Astrocyte (in vitro differentiated cells and primary cell): ENCODE measurements around the gene ARHGEF35. TPM values are rescaled to one million over a fixed set of nuclear protein-coding genes. Genes with fewer than 3 reads are reported as not detected.
"Not testable (repeated sequence)": the region's sequence is repeated elsewhere in the genome, so short reads cannot be mapped to it uniquely, and the experiment has no call there.

ENCODE experiments used
- DNase-seq: peaks from one replicate; pipeline ENCODE4 v3.0.0-alpha.2; 2010; ENCODE audit warnings: low read depth
- FAIRE-seq: peaks from 2 replicates; lab custom pipeline; 2011; peaks lifted over from hg19 to GRCh38; lab: Jason Lieb, UNC
- H2AFZ ChIP-seq: 2 replicates; pipeline ENCODE4 v1.6.0; 2012; ENCODE audit warnings: low read depth, low read length, inconsistent platforms
- H3K27ac ChIP-seq: 2 replicates; pipeline ENCODE4 v1.5.1; 2011; ENCODE audit warnings: low read depth, low read length, inconsistent platforms
- H3K27me3 ChIP-seq: 2 replicates; pipeline ENCODE4 v1.6.0; 2011; ENCODE audit warnings: low read length, inconsistent platforms; ENCODE audit not compliant: insufficient read depth
- H3K36me3 ChIP-seq: 2 replicates; pipeline ENCODE4 v1.5.1; 2011; ENCODE audit warnings: low read length, inconsistent platforms; ENCODE audit not compliant: insufficient read depth
- H3K4me1 ChIP-seq: 2 replicates; pipeline ENCODE4 v1.5.1; 2011; ENCODE audit warnings: low read length, inconsistent platforms; ENCODE audit not compliant: insufficient read depth
- H3K4me2 ChIP-seq: 2 replicates; pipeline ENCODE4 v1.6.0; 2012; ENCODE audit warnings: low read length, inconsistent platforms
- H3K4me3 ChIP-seq: 2 replicates; pipeline ENCODE4 v1.5.1; 2011; ENCODE audit warnings: low read depth, mild to moderate bottlenecking, low read length, inconsistent platforms; ENCODE audit not compliant: insufficient read depth
- H3K79me2 ChIP-seq: 2 replicates; pipeline ENCODE4 v1.6.0; 2012; ENCODE audit warnings: mild to moderate bottlenecking, low read length, inconsistent platforms; ENCODE audit not compliant: insufficient read depth
- H3K9ac ChIP-seq: 2 replicates; pipeline ENCODE4 v1.6.0; 2012; ENCODE audit warnings: mild to moderate bottlenecking, low read length, inconsistent platforms
- H3K9me3 ChIP-seq: 2 replicates; pipeline ENCODE4 v1.5.1; 2012; ENCODE audit warnings: low read depth, mild to moderate bottlenecking, low read length, inconsistent platforms; ENCODE audit not compliant: insufficient read depth
- H4K20me1 ChIP-seq: 2 replicates; pipeline ENCODE4 v1.6.0; 2012; ENCODE audit warnings: low read length, inconsistent platforms; ENCODE audit not compliant: insufficient read depth
- H3K27ac Mint-ChIP-seq: one replicate; pipeline ENCODE4 v1.8.0; 2021; ENCODE audit warnings: mild to moderate bottlenecking, mixed read lengths; ENCODE audit not compliant: unreplicated experiment
- H3K27me3 Mint-ChIP-seq: one replicate; pipeline ENCODE4 v1.8.0; 2021; ENCODE audit warnings: low read depth, mixed read lengths; ENCODE audit not compliant: unreplicated experiment
- H3K36me3 Mint-ChIP-seq: one replicate; pipeline ENCODE4 v1.8.0; 2021; ENCODE audit warnings: low read depth, mixed read lengths; ENCODE audit not compliant: unreplicated experiment
- H3K4me1 Mint-ChIP-seq: one replicate; pipeline ENCODE4 v1.8.0; 2021; ENCODE audit warnings: low read depth, mixed read lengths; ENCODE audit not compliant: unreplicated experiment
- H3K4me3 Mint-ChIP-seq: one replicate; pipeline ENCODE4 v1.8.0; 2021; ENCODE audit warnings: mild to moderate bottlenecking, moderate library complexity, mixed read lengths; ENCODE audit not compliant: unreplicated experiment
- H3K9me3 Mint-ChIP-seq: one replicate; pipeline ENCODE4 v1.8.0; 2021; ENCODE audit warnings: mild to moderate bottlenecking, mixed read lengths; ENCODE audit not compliant: unreplicated experiment
- total RNA-seq: library from RNA; stranded (reverse); gene quantifications from 2 replicates; pipeline ENCODE4 v1.2.1, GENCODE V29; 2021

Gene ARHGEF35
- total RNA-seq, 1 donor from 2014 or later: 5.0 TPM

- H3K27ac Mint-ChIP-seq, H2AFZ ChIP-seq, H3K27me3 ChIP-seq, H3K4me3 ChIP-seq, H3K9me3 Mint-ChIP-seq, H3K79me2 ChIP-seq, H4K20me1 ChIP-seq, H3K4me2 ChIP-seq, H3K27ac ChIP-seq, H3K36me3 ChIP-seq, DNase-seq, H3K4me3 Mint-ChIP-seq, H3K27me3 Mint-ChIP-seq, H3K4me1 ChIP-seq, H3K9me3 ChIP-seq, H3K4me1 Mint-ChIP-seq, H3K36me3 Mint-ChIP-seq, H3K9ac ChIP-seq, FAIRE-seq: not testable (repeated sequence)
Observed at GRCh38 chr7:144217200-144217599, 21.6 kb upstream of the ARHGEF35 start.

DNA sequence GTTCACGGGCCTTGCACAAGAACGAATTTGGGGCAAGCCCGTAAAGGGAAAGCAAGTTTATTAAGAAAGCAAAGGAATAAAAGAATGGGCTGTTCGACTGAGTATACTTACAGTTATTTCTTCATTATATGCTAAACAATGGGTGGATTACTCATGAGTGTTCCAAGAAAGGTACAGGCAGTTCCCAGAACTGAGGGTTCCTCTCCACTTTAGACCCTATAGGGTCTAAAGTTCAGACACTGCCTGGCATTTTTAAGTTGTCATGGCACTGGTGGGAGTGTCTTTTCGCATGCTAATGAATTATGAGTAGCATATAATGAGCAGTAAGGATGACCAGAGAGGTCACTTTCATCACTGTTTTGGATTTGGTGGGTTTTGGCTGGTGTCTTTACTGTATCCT lies 9.7 kb upstream of the ARHGEF35 start:
- not testable (repeated sequence) for DNase-seq, H3K4me3 Mint-ChIP-seq, H3K27me3 ChIP-seq, H4K20me1 ChIP-seq, H3K36me3 Mint-ChIP-seq, H3K27ac ChIP-seq, H3K9me3 ChIP-seq, H3K9me3 Mint-ChIP-seq, H3K4me1 Mint-ChIP-seq, H3K4me3 ChIP-seq, H3K36me3 ChIP-seq, H3K4me1 ChIP-seq, H3K27ac Mint-ChIP-seq, FAIRE-seq, H3K79me2 ChIP-seq, H2AFZ ChIP-seq, H3K4me2 ChIP-seq, H3K27me3 Mint-ChIP-seq, H3K9ac ChIP-seq

DNA sequence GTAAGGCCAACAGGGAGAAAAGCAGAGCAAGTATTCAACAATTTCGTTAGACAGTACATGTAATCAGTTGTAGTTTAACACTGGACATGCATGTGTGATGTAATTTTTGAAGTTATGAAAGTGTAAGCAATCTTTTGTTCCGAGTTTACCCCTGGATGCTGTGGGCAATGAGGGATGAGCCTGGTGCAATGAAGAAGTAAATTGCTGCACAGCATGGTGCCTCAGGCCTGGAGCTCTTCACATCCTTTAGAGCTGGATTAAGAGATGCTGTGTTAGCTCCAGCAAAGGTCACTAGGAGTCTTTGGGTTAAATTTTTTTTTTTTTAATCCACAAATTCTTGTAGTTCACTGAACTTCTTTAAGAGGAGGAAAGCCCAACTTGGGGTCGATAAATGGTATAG lies 7.5 kb upstream of the ARHGEF35 start:
- not testable (repeated sequence) for H3K27ac Mint-ChIP-seq, H3K79me2 ChIP-seq, H3K36me3 ChIP-seq, DNase-seq, H3K9me3 ChIP-seq, H3K4me2 ChIP-seq, H3K36me3 Mint-ChIP-seq, H2AFZ ChIP-seq, FAIRE-seq, H3K27me3 ChIP-seq, H3K9ac ChIP-seq, H3K4me1 ChIP-seq, H3K4me3 ChIP-seq, H3K27me3 Mint-ChIP-seq, H3K4me1 Mint-ChIP-seq, H3K4me3 Mint-ChIP-seq, H3K9me3 Mint-ChIP-seq, H3K27ac ChIP-seq, H4K20me1 ChIP-seq

DNA sequence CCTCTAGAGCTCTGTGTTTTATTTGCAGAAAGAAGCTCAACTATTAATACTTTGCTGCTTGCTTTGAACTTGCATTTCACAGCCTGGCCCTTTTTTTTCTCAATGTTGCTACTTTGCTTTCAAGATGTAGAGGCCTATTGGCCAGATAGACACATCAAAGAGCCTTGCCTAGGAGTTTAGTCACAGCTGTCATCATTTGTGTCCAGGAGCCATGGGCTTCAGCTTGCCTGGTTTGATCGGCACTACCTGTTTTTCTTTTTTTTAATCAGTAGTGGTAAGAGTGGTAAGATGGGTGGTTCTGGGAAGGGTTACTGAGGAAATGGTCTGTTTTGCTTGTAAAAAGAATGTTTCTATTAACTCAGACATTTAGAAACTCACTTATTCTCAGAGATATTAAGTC lies 6.3 kb upstream of the ARHGEF35 start:
- H3K4me1 Mint-ChIP-seq: not testable (repeated sequence)

GRCh38 chr7:144198934-144199333 lies 3.3 kb upstream of the ARHGEF35 start:
- H4K20me1 ChIP-seq, H3K27me3 ChIP-seq, H2AFZ ChIP-seq, H3K9ac ChIP-seq, H3K4me1 Mint-ChIP-seq, H3K27ac Mint-ChIP-seq, H3K4me3 Mint-ChIP-seq, H3K27me3 Mint-ChIP-seq, H3K79me2 ChIP-seq, H3K36me3 ChIP-seq, H3K4me2 ChIP-seq, DNase-seq, FAIRE-seq, H3K9me3 Mint-ChIP-seq, H3K9me3 ChIP-seq, H3K4me3 ChIP-seq, H3K4me1 ChIP-seq, H3K36me3 Mint-ChIP-seq, H3K27ac ChIP-seq: not testable (repeated sequence)

More for the DNA sequence above, 6.3 kb upstream of the ARHGEF35 start:
- not testable (repeated sequence) for H3K4me2 ChIP-seq, H3K9me3 ChIP-seq, H3K36me3 ChIP-seq, H3K4me3 Mint-ChIP-seq, H4K20me1 ChIP-seq, H3K27me3 Mint-ChIP-seq, H3K4me1 ChIP-seq, H3K27ac Mint-ChIP-seq, H3K9ac ChIP-seq, H2AFZ ChIP-seq, H3K9me3 Mint-ChIP-seq, H3K27me3 ChIP-seq, DNase-seq, H3K79me2 ChIP-seq, H3K36me3 Mint-ChIP-seq, H3K27ac ChIP-seq, H3K4me3 ChIP-seq, FAIRE-seq

DNA sequence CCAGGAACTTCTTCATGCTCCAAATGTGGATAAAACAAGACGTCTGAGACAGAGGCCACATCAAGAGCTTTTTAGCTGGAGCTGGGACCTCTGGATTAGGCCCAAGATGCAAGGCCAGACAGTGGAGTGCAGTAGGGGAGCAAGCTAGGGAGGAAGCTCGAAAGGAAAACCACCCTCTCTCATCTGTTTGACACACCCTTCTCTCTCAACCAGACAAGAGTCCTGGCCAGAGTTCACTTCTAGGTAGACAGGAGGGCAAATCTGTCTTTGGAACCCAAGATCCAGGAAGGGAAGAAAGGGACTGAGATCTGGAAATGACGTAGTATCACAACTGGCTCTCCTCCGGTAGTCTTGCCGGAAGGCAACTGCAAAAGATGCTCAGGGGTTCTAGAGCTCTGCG lies 1.2 kb downstream of the ARHGEF35 start:
- not testable (repeated sequence) for H3K27ac ChIP-seq, H3K4me3 ChIP-seq, H3K27me3 ChIP-seq, H3K36me3 Mint-ChIP-seq, H4K20me1 ChIP-seq, H3K9me3 Mint-ChIP-seq, H3K9ac ChIP-seq, DNase-seq, H3K4me2 ChIP-seq, H3K4me1 Mint-ChIP-seq, H3K79me2 ChIP-seq, H2AFZ ChIP-seq, H3K4me3 Mint-ChIP-seq, H3K27me3 Mint-ChIP-seq, H3K4me1 ChIP-seq, FAIRE-seq, H3K27ac Mint-ChIP-seq, H3K36me3 ChIP-seq, H3K9me3 ChIP-seq
